ENCODE data around the gene MAL. TPM values are rescaled to one million over a fixed set of nuclear protein-coding genes. Genes with fewer than 3 reads are reported as not detected.

The MAL gene
- total RNA-seq, 1 donor from 2014 or later: 4.4 TPM

- intact Hi-C loops (cut with micrococcal nuclease): no loop called here
- Histone ChIP-seq H3K9me3 (replicated peaks) (no peaks in the 10 kb centered on the region), H3K27me3 (ENCODE audit: low read depth) (peaks cover 59% of the 10 kb centered on the region), H3K27ac (replicated peaks) (no peak overlapping the region), H3K4me1 (no peaks in the 10 kb centered on the region), H3K36me3 (no peaks in the 10 kb centered on the region), H3K4me3 (no peak overlapping the region)
- no peak for DNase-seq
- TF ChIP-seq, protein P1, sequence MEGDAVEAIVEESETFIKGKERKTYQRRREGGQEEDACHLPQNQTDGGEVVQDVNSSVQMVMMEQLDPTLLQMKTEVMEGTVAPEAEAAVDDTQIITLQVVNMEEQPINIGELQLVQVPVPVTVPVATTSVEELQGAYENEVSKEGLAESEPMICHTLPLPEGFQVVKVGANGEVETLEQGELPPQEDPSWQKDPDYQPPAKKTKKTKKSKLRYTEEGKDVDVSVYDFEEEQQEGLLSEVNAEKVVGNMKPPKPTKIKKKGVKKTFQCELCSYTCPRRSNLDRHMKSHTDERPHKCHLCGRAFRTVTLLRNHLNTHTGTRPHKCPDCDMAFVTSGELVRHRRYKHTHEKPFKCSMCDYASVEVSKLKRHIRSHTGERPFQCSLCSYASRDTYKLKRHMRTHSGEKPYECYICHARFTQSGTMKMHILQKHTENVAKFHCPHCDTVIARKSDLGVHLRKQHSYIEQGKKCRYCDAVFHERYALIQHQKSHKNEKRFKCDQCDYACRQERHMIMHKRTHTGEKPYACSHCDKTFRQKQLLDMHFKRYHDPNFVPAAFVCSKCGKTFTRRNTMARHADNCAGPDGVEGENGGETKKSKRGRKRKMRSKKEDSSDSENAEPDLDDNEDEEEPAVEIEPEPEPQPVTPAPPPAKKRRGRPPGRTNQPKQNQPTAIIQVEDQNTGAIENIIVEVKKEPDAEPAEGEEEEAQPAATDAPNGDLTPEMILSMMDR (IDR thresholded peaks at IDR 0.05; ENCODE audit: borderline replicate concordance): no peak
Observed at GRCh38 chr2:95051626-95052025, 26.1 kb downstream of the MAL start.

DNA sequence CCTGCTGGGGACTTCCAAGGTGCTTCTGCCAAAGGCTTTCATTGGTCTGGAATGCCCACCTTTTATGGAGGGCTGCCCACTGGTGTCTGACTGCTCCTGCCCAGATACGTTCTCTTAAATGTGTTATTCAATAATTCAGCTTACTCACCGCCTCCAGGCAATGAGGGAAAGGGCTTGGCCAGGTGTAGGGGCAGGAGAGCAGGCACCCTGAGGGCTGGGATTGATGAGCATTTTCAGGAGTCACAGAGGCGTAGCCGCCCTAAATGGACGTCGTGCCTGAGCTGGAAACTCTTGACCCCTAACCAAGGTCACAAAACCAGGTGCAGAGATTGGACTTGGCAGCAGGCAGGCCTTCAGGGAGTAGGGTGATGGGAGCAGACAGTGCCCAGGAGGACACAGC lies 26.8 kb downstream of the MAL start:
- intact Hi-C loops (cut with micrococcal nuclease): no loop called here
- no peaks in the 10 kb centered on the region for H3K36me3 ChIP-seq
- no peak overlapping the region for H3K4me3 ChIP-seq
- no peaks in the 10 kb centered on the region for H3K4me1 ChIP-seq
- no peak overlapping the region for H3K27ac ChIP-seq (replicated peaks)
- H3K9me3 ChIP-seq (replicated peaks): no peaks in the 10 kb centered on the region
- DNase-seq: no peak
- TF ChIP-seq, protein P1 (IDR thresholded peaks at IDR 0.05; ENCODE audit: borderline replicate concordance): no peak
- peaks cover 66% of the 10 kb centered on the region for H3K27me3 ChIP-seq (ENCODE audit: low read depth)

DNA sequence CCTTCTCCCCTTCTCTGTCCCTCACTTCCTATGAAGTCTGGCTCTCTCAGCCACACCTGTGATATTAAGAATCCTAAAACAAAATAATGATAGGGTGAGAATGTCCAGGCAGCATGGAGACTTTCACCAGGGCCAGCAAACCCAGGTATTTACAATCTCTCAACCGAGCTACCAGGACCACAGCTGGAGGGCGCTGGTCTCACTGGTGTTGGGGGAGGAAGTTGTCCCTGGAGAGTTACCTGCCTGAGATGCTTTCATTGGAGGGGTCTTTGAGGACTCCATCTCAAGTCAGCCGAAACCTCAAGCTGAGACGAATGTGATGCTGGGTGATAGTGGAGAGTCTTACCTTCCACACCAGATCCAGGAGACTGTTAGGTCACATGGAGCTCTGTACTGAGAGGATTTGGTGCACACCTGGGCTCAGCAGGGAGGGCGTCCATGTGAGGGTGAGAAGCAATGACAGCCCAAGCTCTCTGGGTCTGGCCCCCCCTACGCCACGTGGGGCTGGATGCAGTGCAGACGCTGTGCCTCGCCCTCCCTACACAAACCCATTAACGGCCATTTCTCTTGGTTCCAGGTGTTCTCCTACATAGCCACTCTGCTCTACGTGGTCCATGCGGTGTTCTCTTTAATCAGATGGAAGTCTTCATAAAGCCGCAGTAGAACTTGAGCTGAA lies 27.4 kb downstream of the MAL start:
- DNase-seq: no peak
- H3K4me1 ChIP-seq: no peaks in the 10 kb centered on the region

GRCh38 chr2:95053543-95053942 lies 28.0 kb downstream of the MAL start:
- no peak for DNase-seq
- TF ChIP-seq, protein P1 (IDR thresholded peaks at IDR 0.05; ENCODE audit: borderline replicate concordance): peak; percentile 44
- Histone ChIP-seq H3K4me1 (no peaks in the 10 kb centered on the region), H3K27ac (replicated peaks) (no peak overlapping the region), H3K9me3 (replicated peaks) (no peaks in the 10 kb centered on the region), H3K27me3 (ENCODE audit: low read depth) (peaks cover 74% of the 10 kb centered on the region), H3K4me3 (no peak overlapping the region), H3K36me3 (no peaks in the 10 kb centered on the region)
- intact Hi-C loops (cut with micrococcal nuclease): no loop called here

More for the DNA sequence above, 27.4 kb downstream of the MAL start:
- Histone ChIP-seq H3K9me3 (replicated peaks) (no peaks in the 10 kb centered on the region), H3K27ac (replicated peaks) (no peak overlapping the region), H3K36me3 (no peaks in the 10 kb centered on the region), H3K4me3 (no peak overlapping the region), H3K27me3 (ENCODE audit: low read depth) (peaks cover 68% of the 10 kb centered on the region)
- TF ChIP-seq, protein P1 (IDR thresholded peaks at IDR 0.05; ENCODE audit: borderline replicate concordance): no peak
- intact Hi-C loops (cut with micrococcal nuclease): no loop called here

- intact Hi-C loops (cut with micrococcal nuclease): no loop called here
- no peaks in the 10 kb centered on the region for H3K9me3 ChIP-seq (replicated peaks)
- no peaks in the 10 kb centered on the region for H3K36me3 ChIP-seq
- H3K4me3 ChIP-seq: no peak overlapping the region
- peaks cover 77% of the 10 kb centered on the region for H3K27me3 ChIP-seq (ENCODE audit: low read depth)
- H3K27ac ChIP-seq (replicated peaks): no peak overlapping the region
- H3K4me1 ChIP-seq: no peaks in the 10 kb centered on the region
- TF ChIP-seq, protein P1 (IDR thresholded peaks at IDR 0.05; ENCODE audit: borderline replicate concordance): no peak
- DNase-seq: no peak
Observed at GRCh38 chr2:95054016-95054415, 28.5 kb downstream of the MAL start.

Data from left ventricle myocardium inferior (tissue), 1 donor.